Urothelium cell line (cell line): ENCODE data around the gene C16orf74.

Source experiments
- DNase-seq: peaks from one replicate; pipeline ENCODE4 v3.0.0; 2011; ENCODE audit warnings: low spot score, mixed read lengths
- FAIRE-seq: peaks from 2 replicates; lab custom pipeline; 2011; peaks lifted over from hg19 to GRCh38; lab: Jason Lieb, UNC

C16orf74 gene

GRCh38 chr16:85750827-85751697 is at the start of gene C16orf74:
TSS of gene C16orf74 (minus strand) at chr16:85751096. CDS start at chr16:85735217, 15,879 bp downstream.
- DNase-seq (peak; percentile 88), FAIRE-seq (no peak)

GRCh38 chr16:85800321-85800669 is 49.4 kb upstream of the C16orf74 start:
- no peak for FAIRE-seq

GRCh38 chr16:85799497-85800320 is 48.8 kb upstream of the C16orf74 start, which contains the start of the genes COX4I1 and EMC8:
TSS of gene COX4I1 (plus strand) at chr16:85799695. CDS start at chr16:85801206, 1,511 bp downstream.
TSS of gene EMC8 (minus strand) at chr16:85799544. CDS start at chr16:85799295, 249 bp downstream.
- FAIRE-seq (peak; percentile 58), DNase-seq (peak; percentile 95)

More at GRCh38 chr16:85800321-85800669, 49.4 kb upstream of the C16orf74 start:
- DNase-seq: no peak

- FAIRE-seq: no peak
- peak; percentile 57 for DNase-seq
Observed at GRCh38 chr16:85798901-85799496, 48.1 kb upstream of the C16orf74 start.

- no peak for DNase-seq
- no peak for FAIRE-seq
Observed at GRCh38 chr16:85798283-85798776, 47.4 kb upstream of the C16orf74 start.

GRCh38 chr16:85796599-85796998 is 45.7 kb upstream of the C16orf74 start:
- FAIRE-seq (no peak), DNase-seq (no peak)

- no peak for DNase-seq
- no peak for FAIRE-seq
Observed at GRCh38 chr16:85796152-85796551, 45.3 kb upstream of the C16orf74 start.

GRCh38 chr16:85794696-85795095 is 43.8 kb upstream of the C16orf74 start:
- no peak for FAIRE-seq
- no peak for DNase-seq

GRCh38 chr16:85793662-85794298 is 42.9 kb upstream of the C16orf74 start:
- no peak for FAIRE-seq

GRCh38 chr16:85789773-85790172 is 38.9 kb upstream of the C16orf74 start:
- no peak for FAIRE-seq
- DNase-seq: no peak

More at GRCh38 chr16:85793662-85794298, 42.9 kb upstream of the C16orf74 start:
- no peak for DNase-seq

GRCh38 chr16:85788819-85789218 is 37.9 kb upstream of the C16orf74 start:
- DNase-seq (no peak), FAIRE-seq (no peak)

GRCh38 chr16:85785927-85786326 is 35.0 kb upstream of the C16orf74 start:
- no peak for DNase-seq
- no peak for FAIRE-seq

GRCh38 chr16:85784813-85785212 is 33.9 kb upstream of the C16orf74 start:
- no peak for DNase-seq
- no peak for FAIRE-seq

GRCh38 chr16:85783441-85783840 is 32.5 kb upstream of the C16orf74 start:
- no peak for DNase-seq
- FAIRE-seq: no peak

GRCh38 chr16:85782451-85782850 is 31.6 kb upstream of the C16orf74 start:
- no peak for FAIRE-seq
- DNase-seq: no peak

GRCh38 chr16:85781695-85782370 is 30.9 kb upstream of the C16orf74 start:
- DNase-seq: no peak

GRCh38 chr16:85781156-85781555 is 30.3 kb upstream of the C16orf74 start:
- FAIRE-seq (no peak), DNase-seq (no peak)

More at GRCh38 chr16:85781695-85782370, 30.9 kb upstream of the C16orf74 start:
- no peak for FAIRE-seq

- FAIRE-seq: no peak
- no peak for DNase-seq
Observed at GRCh38 chr16:85780281-85780680, 29.4 kb upstream of the C16orf74 start.

GRCh38 chr16:85778873-85779272 is 28.0 kb upstream of the C16orf74 start:
- no peak for DNase-seq
- no peak for FAIRE-seq
